Sigmoid colon (tissue), 3 donors: ENCODE results near the gene HOXB6.

Experiments used
- CTCF ChIP-seq, 4 experiments: fragments of 450-650 bp in 3 of 4; fragments of 200-600 bp in 1 of 4; IDR thresholded peaks; one replicate each; pipeline ENCODE4 v1.5.1; 2016 to 2019; ENCODE audit warnings: antibody characterized with exemption in 4 of 4, mild to moderate bottlenecking in 3 of 4, moderate library complexity in 2 of 4
- POLR2A ChIP-seq, 2 donors: fragments of 450-650 bp; IDR thresholded peaks; one replicate each; pipeline ENCODE4 v1.6.1; 2016; ENCODE audit warnings: antibody characterized with exemption in 2 of 2, mild to moderate bottlenecking in 2 of 2, moderate library complexity in 2 of 2

- TF ChIP-seq CTCF (IDR thresholded peaks at IDR 0.05) (no peak), POLR2A (IDR thresholded peaks at IDR 0.05) (peak in 1 of 2 donors; percentile 31)
Observed at GRCh38 chr17:48559840-48560817, 44.7 kb downstream of the HOXB6 start.
